ENCODE measurements around the gene GLE1. TPM values are rescaled to one million over a fixed set of nuclear protein-coding genes. Genes with fewer than 3 reads are reported as not detected.
"Not testable (repeated sequence)": the region's sequence is repeated elsewhere in the genome, so short reads cannot be mapped to it uniquely, and the experiment has no call there.

The GLE1 gene
- total RNA-seq, 1 donor from 2014 or later: 16.7 TPM

DNA sequence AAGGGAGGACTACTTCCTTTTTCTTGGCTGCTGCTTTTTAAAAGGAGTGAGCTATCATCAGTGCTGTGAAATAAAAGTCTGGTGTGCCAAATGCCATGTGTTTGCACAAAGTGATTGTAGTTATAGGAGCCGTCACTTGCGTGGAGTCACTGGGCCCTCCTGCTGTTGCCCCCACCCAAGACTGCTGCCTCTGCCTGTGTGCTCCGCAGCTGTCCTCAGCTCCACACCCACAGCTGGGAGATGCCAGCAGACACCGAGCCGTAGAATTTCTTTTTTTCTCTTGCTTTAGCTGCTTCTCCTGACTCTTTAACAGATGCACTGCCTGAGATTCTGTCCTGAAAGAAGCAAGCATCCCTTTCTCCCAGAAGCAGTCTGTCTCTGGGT is 9.8 kb upstream of the GLE1 start:
- peaks cover 8 to 19% (median 18%) of the 10 kb centered on the region in 3 donors for H3K36me3 ChIP-seq (ENCODE audit: control insufficient read depth in 3 of 3, insufficient read depth in 3 of 3, low read length in 3 of 3)
- no peaks in the 10 kb centered on the region for H3K9me3 ChIP-seq (ENCODE audit: control insufficient read depth in 3 of 3, low read length in 3 of 3)
- peak overlapping the region in 1 of 3 donors; percentile 33 for H3K9ac ChIP-seq (ENCODE audit: low read depth in 1 of 3, low read length in 3 of 3)

DNA sequence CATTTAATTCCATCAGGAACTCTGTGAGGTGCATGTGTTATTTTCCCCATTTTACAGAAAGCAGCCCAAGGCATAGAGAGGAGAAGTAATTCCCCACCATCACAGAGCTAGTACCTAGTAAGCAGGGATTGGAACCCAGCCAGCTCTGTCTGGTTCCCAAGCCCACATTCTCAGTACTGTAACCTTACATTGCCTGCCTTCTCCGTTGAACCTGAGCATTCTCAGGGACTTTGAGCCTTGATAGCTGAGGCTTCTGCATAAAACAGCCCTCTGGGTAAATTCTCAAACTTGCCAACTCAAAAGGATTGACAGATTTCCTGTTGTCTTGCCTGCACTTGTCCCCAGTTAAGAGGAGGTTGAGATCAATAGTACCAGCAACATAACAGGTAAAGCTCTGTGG is 9.2 kb upstream of the GLE1 start:
- Histone ChIP-seq H3K4me1 (ENCODE audit: control insufficient read depth in 3 of 3, insufficient read depth in 3 of 3, low read length in 3 of 3) (peaks cover 0 to 8% (median 7%) of the 10 kb centered on the region in 3 donors), H3K36me3 (ENCODE audit: control insufficient read depth in 3 of 3, insufficient read depth in 3 of 3, low read length in 3 of 3) (peaks cover 8 to 21% (median 19%) of the 10 kb centered on the region in 3 donors), H3K9me3 (ENCODE audit: control insufficient read depth in 3 of 3, low read length in 3 of 3) (no peaks in the 10 kb centered on the region), H3K27me3 (ENCODE audit: control insufficient read depth in 3 of 3, insufficient read depth in 3 of 3, low read length in 3 of 3) (no peaks in the 10 kb centered on the region), H3K4me3 (ENCODE audit: low read length in 3 of 3) (no peak overlapping the region), H3K9ac (ENCODE audit: low read depth in 1 of 3, low read length in 3 of 3) (no peak overlapping the region), H3K27ac (ENCODE audit: low read depth, low read length) (no peak overlapping the region)

More for the DNA sequence above, 9.8 kb upstream of the GLE1 start:
- no peak overlapping the region for H3K4me3 ChIP-seq (ENCODE audit: low read length in 3 of 3)
- H3K27me3 ChIP-seq (ENCODE audit: control insufficient read depth in 3 of 3, insufficient read depth in 3 of 3, low read length in 3 of 3): no peaks in the 10 kb centered on the region
- peak overlapping the region; percentile 2 for H3K27ac ChIP-seq (ENCODE audit: low read depth, low read length)
- peaks cover 0 to 8% (median 7%) of the 10 kb centered on the region in 3 donors for H3K4me1 ChIP-seq (ENCODE audit: control insufficient read depth in 3 of 3, insufficient read depth in 3 of 3, low read length in 3 of 3)

DNA sequence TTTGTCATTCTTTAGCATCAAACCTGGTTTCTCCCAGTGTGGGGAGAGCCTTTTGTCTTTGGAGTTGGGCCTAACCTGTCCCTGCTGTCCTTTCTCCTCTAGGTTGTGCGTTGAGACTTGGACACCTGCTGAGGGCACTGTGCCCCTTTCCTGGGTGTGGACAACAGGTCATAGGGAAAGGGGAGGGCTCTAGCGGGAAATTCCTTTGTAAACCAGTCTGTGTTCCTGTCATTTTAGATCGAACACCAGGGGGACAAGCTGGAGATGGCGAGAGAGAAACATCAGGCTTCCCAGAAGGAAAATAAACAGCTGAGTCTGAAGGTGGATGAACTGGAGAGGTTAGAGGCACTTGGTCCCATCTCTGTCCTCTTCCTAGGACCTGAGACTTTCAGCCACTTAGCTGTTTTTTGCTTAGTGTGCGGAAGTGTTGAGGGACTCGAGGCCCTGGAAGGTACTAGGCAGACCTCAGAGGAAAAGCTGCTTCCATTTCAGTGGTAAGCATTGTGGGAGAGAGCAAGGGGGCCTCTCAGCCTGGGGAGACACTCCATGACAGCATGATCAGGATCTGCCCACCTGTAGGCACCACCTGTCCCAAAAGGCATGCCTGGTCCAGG is 8.6 kb upstream of the GLE1 start:
- Histone ChIP-seq H3K9me3 (ENCODE audit: control insufficient read depth in 3 of 3, low read length in 3 of 3) (no peaks in the 10 kb centered on the region), H3K36me3 (ENCODE audit: control insufficient read depth in 3 of 3, insufficient read depth in 3 of 3, low read length in 3 of 3) (peaks cover 8 to 22% (median 19%) of the 10 kb centered on the region in 3 donors), H3K9ac (ENCODE audit: low read depth in 1 of 3, low read length in 3 of 3) (no peak overlapping the region), H3K4me3 (ENCODE audit: low read length in 3 of 3) (no peak overlapping the region), H3K27ac (ENCODE audit: low read depth, low read length) (no peak overlapping the region), H3K4me1 (ENCODE audit: control insufficient read depth in 3 of 3, insufficient read depth in 3 of 3, low read length in 3 of 3) (peaks cover 0 to 8% (median 7%) of the 10 kb centered on the region in 3 donors), H3K27me3 (ENCODE audit: control insufficient read depth in 3 of 3, insufficient read depth in 3 of 3, low read length in 3 of 3) (no peaks in the 10 kb centered on the region)

DNA sequence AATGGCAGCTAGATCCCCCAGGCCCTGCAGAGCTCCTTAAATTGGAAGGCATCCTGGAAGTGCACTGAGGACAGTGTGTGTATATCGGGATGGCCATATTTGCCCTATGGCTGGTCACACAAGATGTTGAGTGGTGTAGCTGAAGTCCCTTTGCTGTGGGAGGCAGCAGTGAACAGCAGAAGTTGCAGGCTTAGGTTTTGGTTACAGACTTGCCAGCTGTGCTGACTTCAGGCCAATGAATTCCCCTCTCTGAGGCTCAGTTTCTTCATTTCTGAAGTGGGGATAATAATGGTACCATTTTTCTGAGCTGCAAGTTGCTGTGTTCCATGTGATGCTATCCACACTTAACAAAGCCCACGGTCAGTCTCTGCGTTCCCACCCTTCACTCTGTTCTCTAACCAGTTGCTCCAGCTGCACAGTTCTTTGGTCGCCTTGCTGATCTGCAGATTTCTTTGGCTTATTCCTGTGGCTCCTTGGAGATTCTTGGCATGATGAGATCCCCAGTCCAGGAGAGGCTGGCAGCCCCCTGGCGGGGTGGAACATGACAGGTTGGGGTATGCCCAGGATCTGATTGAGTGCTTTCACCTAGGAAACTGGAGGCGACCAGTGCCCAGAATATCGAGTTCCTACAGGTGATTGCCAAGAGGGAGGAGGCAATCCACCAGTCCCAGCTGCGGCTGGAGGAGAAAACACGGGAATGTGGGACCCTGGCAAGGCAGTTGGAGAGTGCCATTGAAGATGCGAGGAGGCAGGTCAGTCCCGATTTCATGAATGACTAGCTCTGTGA is 6.5 kb upstream of the GLE1 start:
- Histone ChIP-seq H3K4me3 (ENCODE audit: low read length in 3 of 3) (no peak overlapping the region), H3K36me3 (ENCODE audit: control insufficient read depth in 3 of 3, insufficient read depth in 3 of 3, low read length in 3 of 3) (peaks cover 4 to 16% (median 14%) of the 10 kb centered on the region in 3 donors), H3K9ac (ENCODE audit: low read depth in 1 of 3, low read length in 3 of 3) (no peak overlapping the region), H3K9me3 (ENCODE audit: control insufficient read depth in 3 of 3, low read length in 3 of 3) (no peaks in the 10 kb centered on the region), H3K27me3 (ENCODE audit: control insufficient read depth in 3 of 3, insufficient read depth in 3 of 3, low read length in 3 of 3) (no peaks in the 10 kb centered on the region), H3K27ac (ENCODE audit: low read depth, low read length) (no peak overlapping the region), H3K4me1 (ENCODE audit: control insufficient read depth in 3 of 3, insufficient read depth in 3 of 3, low read length in 3 of 3) (peaks cover 0 to 8% (median 7%) of the 10 kb centered on the region in 3 donors)

DNA sequence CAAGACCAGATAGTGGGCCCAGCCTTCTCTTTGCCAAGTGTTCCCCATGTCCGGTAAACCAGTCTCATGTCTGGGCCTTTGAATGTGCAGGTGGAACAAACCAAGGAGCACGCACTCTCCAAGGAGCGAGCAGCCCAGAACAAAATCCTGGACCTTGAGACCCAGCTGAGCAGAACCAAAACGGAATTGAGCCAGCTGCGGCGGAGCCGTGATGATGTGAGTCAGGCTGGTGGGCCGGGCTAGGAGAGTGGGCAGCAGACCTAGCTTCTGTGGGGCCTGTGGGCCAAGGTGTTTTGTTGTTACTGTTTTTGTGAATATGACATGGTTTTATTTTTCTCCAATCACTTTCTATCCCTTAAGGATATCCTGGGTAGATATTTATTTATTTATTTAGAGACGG is 5.6 kb upstream of the GLE1 start:
- no peak overlapping the region for H3K4me3 ChIP-seq (ENCODE audit: low read length in 3 of 3)
- H3K36me3 ChIP-seq (ENCODE audit: control insufficient read depth in 3 of 3, insufficient read depth in 3 of 3, low read length in 3 of 3): peaks cover 4 to 14% (median 13%) of the 10 kb centered on the region in 3 donors
- no peaks in the 10 kb centered on the region for H3K9me3 ChIP-seq (ENCODE audit: control insufficient read depth in 3 of 3, low read length in 3 of 3)
- no peak overlapping the region for H3K9ac ChIP-seq (ENCODE audit: low read depth in 1 of 3, low read length in 3 of 3)
- no peaks in the 10 kb centered on the region for H3K27me3 ChIP-seq (ENCODE audit: control insufficient read depth in 3 of 3, insufficient read depth in 3 of 3, low read length in 3 of 3)
- no peak overlapping the region for H3K27ac ChIP-seq (ENCODE audit: low read depth, low read length)
- H3K4me1 ChIP-seq (ENCODE audit: control insufficient read depth in 3 of 3, insufficient read depth in 3 of 3, low read length in 3 of 3): peaks cover 0 to 12% (median 11%) of the 10 kb centered on the region in 3 donors

DNA sequence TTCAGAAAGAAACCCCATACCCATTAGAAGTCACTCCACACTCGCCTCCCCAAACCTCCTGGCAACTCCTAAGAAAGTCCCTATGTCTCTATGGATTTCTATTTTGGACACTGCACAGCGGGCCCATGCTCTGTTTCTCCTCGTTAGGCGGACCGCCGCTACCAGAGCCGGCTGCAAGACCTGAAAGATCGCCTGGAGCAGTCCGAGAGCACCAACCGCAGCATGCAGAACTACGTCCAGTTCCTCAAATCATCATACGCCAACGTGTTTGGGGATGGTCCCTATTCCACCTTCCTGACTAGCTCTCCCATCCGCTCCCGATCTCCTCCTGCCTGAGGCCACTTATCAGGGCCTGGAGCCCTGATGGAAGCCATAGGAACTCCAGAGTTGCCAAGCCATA is 4.6 kb upstream of the GLE1 start:
- no peak overlapping the region for H3K4me3 ChIP-seq (ENCODE audit: low read length in 3 of 3)
- H3K27me3 ChIP-seq (ENCODE audit: control insufficient read depth in 3 of 3, insufficient read depth in 3 of 3, low read length in 3 of 3): no peaks in the 10 kb centered on the region
- no peak overlapping the region for H3K9ac ChIP-seq (ENCODE audit: low read depth in 1 of 3, low read length in 3 of 3)
- H3K9me3 ChIP-seq (ENCODE audit: control insufficient read depth in 3 of 3, low read length in 3 of 3): no peaks in the 10 kb centered on the region
- H3K4me1 ChIP-seq (ENCODE audit: control insufficient read depth in 3 of 3, insufficient read depth in 3 of 3, low read length in 3 of 3): peaks cover 0 to 7% (median 6%) of the 10 kb centered on the region in 3 donors
- H3K36me3 ChIP-seq (ENCODE audit: control insufficient read depth in 3 of 3, insufficient read depth in 3 of 3, low read length in 3 of 3): peaks cover 6 to 14% (median 11%) of the 10 kb centered on the region in 3 donors
- H3K27ac ChIP-seq (ENCODE audit: low read depth, low read length): no peak overlapping the region

DNA sequence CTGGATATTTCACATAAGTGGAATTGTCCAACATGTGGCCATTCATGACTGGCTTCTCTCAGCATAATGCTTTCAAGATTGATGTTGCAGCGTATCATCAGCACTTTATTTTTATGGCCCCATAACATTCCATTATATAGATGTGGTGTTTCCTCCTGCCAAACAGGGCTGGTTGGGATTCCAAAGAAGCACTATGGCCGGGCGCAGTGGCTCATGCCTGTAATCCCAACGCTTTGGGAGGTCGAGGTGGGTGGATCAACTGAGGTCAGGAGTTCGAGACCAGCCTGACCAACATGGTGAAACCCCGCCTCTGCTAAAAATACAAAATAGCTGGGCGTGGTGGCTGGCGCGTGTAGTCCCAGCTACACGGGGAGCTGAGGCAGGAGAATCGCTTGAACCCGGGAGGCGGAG is 1.1 kb upstream of the GLE1 start:
- H3K36me3 ChIP-seq (ENCODE audit: control insufficient read depth in 3 of 3, insufficient read depth in 3 of 3, low read length in 3 of 3); H3K9me3 ChIP-seq (ENCODE audit: control insufficient read depth in 3 of 3, low read length in 3 of 3); H3K9ac ChIP-seq (ENCODE audit: low read depth in 1 of 3, low read length in 3 of 3); H3K27ac ChIP-seq (ENCODE audit: low read depth, low read length); H3K27me3 ChIP-seq (ENCODE audit: control insufficient read depth in 3 of 3, insufficient read depth in 3 of 3, low read length in 3 of 3): not testable (repeated sequence)
- Histone ChIP-seq H3K4me1 (ENCODE audit: control insufficient read depth in 3 of 3, insufficient read depth in 3 of 3, low read length in 3 of 3) (peaks cover 8 to 19% (median 19%) of the 10 kb centered on the region in 3 donors), H3K4me3 (ENCODE audit: low read length in 3 of 3) (peak overlapping the region in 2 of 3 donors; percentile 96 to 98)

DNA sequence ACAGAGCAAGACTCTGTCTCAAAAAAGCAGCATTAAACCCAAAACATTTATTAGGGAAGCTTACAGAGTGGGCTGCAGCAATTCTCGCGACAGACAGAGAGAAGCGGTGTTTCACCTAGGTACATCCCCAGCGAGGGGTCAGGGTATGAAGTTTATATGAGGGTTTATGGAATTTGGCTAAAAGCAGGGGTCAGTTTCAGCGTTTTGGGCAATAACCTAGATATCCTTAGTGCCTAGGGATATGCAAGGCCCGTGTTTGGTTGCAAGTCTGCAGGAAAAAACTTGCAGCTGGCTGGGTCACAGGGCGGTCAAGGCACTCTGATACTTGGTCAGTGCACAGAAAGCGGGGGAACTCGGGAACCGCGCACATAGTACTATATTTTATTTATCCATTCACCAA is 649 bp upstream of the GLE1 start:
- H3K9ac ChIP-seq (ENCODE audit: low read depth in 1 of 3, low read length in 3 of 3): peak overlapping the region; percentile 72 to 97 (median 79)

DNA sequence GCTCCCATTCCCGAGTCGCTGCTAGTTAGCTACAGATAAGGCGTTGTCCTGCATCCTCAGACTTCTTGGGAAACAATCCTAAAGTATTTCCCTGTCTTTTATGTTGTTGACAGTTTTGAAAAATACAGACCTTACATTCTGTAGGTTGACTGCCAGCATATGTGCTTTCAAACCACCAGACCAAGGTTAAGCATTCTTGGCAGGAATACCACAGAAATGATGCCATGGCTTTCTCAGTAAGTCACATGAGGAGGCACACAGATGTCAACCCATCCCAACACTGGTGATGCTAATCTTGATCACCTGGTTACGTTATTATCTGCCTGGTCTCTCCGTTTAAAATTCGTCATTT is 871 bp downstream of the GLE1 start:
- Histone ChIP-seq H3K36me3 (ENCODE audit: control insufficient read depth in 3 of 3, insufficient read depth in 3 of 3, low read length in 3 of 3) (peaks cover 5 to 11% (median 10%) of the 10 kb centered on the region in 3 donors), H3K4me1 (ENCODE audit: control insufficient read depth in 3 of 3, insufficient read depth in 3 of 3, low read length in 3 of 3) (peaks cover 8 to 19% (median 19%) of the 10 kb centered on the region in 3 donors), H3K27me3 (ENCODE audit: control insufficient read depth in 3 of 3, insufficient read depth in 3 of 3, low read length in 3 of 3) (no peaks in the 10 kb centered on the region), H3K9ac (ENCODE audit: low read depth in 1 of 3, low read length in 3 of 3) (peak overlapping the region; percentile 79 to 99 (median 97)), H3K4me3 (ENCODE audit: low read length in 3 of 3) (peak overlapping the region; percentile 96 to 99 (median 98)), H3K27ac (ENCODE audit: low read depth, low read length) (peak overlapping the region; percentile 75), H3K9me3 (ENCODE audit: control insufficient read depth in 3 of 3, low read length in 3 of 3) (no peaks in the 10 kb centered on the region)

More for the DNA sequence above, 649 bp upstream of the GLE1 start:
- Histone ChIP-seq H3K27me3 (ENCODE audit: control insufficient read depth in 3 of 3, insufficient read depth in 3 of 3, low read length in 3 of 3) (no peaks in the 10 kb centered on the region), H3K27ac (ENCODE audit: low read depth, low read length) (no peak overlapping the region), H3K36me3 (ENCODE audit: control insufficient read depth in 3 of 3, insufficient read depth in 3 of 3, low read length in 3 of 3) (peaks cover 2 to 6% (median 4%) of the 10 kb centered on the region in 3 donors), H3K9me3 (ENCODE audit: control insufficient read depth in 3 of 3, low read length in 3 of 3) (no peaks in the 10 kb centered on the region), H3K4me3 (ENCODE audit: low read length in 3 of 3) (peak overlapping the region; percentile 96 to 99 (median 98)), H3K4me1 (ENCODE audit: control insufficient read depth in 3 of 3, insufficient read depth in 3 of 3, low read length in 3 of 3) (peaks cover 8 to 19% (median 19%) of the 10 kb centered on the region in 3 donors)

DNA sequence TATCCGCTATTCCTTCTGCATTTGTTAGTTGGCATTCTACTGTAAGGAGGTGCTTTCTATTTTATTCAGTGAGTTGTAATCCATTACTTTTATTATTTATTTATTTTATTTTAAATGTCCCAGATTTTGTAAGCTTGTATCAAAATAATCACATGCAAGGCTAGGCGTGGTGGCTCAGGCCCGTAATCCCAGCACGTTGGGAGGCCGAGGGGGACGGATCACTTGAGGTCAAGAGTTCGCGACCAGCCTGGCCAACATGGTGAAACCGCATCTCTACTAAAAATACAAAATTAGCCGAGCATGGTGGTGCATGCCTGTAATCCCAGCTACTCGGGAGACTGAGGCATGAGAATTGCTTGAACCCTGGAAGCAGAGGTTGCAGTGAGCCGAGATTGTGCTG is 1.4 kb downstream of the GLE1 start:
- H3K27me3 ChIP-seq (ENCODE audit: control insufficient read depth in 3 of 3, insufficient read depth in 3 of 3, low read length in 3 of 3); H3K27ac ChIP-seq (ENCODE audit: low read depth, low read length); H3K9me3 ChIP-seq (ENCODE audit: control insufficient read depth in 3 of 3, low read length in 3 of 3): not testable (repeated sequence)
- Histone ChIP-seq H3K9ac (ENCODE audit: low read depth in 1 of 3, low read length in 3 of 3) (peak overlapping the region; percentile 34 to 97 (median 79)), H3K4me1 (ENCODE audit: control insufficient read depth in 3 of 3, insufficient read depth in 3 of 3, low read length in 3 of 3) (peaks cover 8 to 19% (median 19%) of the 10 kb centered on the region in 3 donors), H3K36me3 (ENCODE audit: control insufficient read depth in 3 of 3, insufficient read depth in 3 of 3, low read length in 3 of 3) (peaks cover 5 to 12% (median 12%) of the 10 kb centered on the region in 3 donors), H3K4me3 (ENCODE audit: low read length in 3 of 3) (peak overlapping the region; percentile 96 to 99 (median 98))
